ENCODE data around the gene SCARB1. TPM values are rescaled to one million over a fixed set of nuclear protein-coding genes. Genes with fewer than 3 reads are reported as not detected.
A peak's percentile ranks its signal among the peaks of the same experiment; 100 is the strongest.
"Not testable (repeated sequence)": the region's sequence is repeated elsewhere in the genome, so short reads cannot be mapped to it uniquely, and the experiment has no call there.

The SCARB1 gene
- total RNA-seq (2014; rRNA removed; shearing (Covaris generic)) (49.3 and 62.5 TPM in 2 replicates), polyA plus RNA-seq (2016; fragmentation: Nextera tagmentation; extraction: Ambion mirVana) (31.0 TPM in 2 replicates)
- long read RNA-seq, transcript SCARB1-202 (12 exons, 3,329 nt) = major isoform, 8 of 16 reads
- long read RNA-seq, partial matches to known transcripts = 3 of 16 reads
- long read RNA-seq, other reads (novel, unspliced or antisense) = 2 of 16 reads

- Histone ChIP-seq H3K27me3 (ENCODE audit: insufficient read depth) (0 out of 2 replicates have a peak, but pooled peaks cover 3% of the 10 kb centered on the region), H3F3A (replicated peaks; ENCODE audit: low read depth) (0 out of 2 replicates have a peak, but pooled peaks cover 9% of the 10 kb centered on the region), H3K27ac (ENCODE audit: low read depth) (no peak within 1 kb of the TSS), H3K4me3 (peak within 1 kb of the TSS; percentile 88), H3K4me1 (ENCODE audit: insufficient read depth) (peaks cover 24% of the 10 kb centered on the region), H2AFZ (peak within 1 kb of the TSS; percentile 85), H3K79me2 (replicated peaks; ENCODE audit: insufficient read depth) (peaks cover 33% of the 10 kb centered on the region), H3K36me3 (ENCODE audit: insufficient read depth) (0 out of 2 replicates have a peak, but pooled peaks cover 5% of the 10 kb centered on the region), H3K9me2 (ENCODE audit: insufficient read depth) (no peaks in the 10 kb centered on the region), H3K4me2 (peak within 1 kb of the TSS; percentile 93), H4K20me1 (replicated peaks; ENCODE audit: insufficient read depth) (no peaks in the 10 kb centered on the region)
- ATAC-seq = peak; percentile 81
- Mint-ChIP-seq H3K36me3 (ENCODE audit: low read depth) (peaks cover 6% of the 10 kb centered on the region; the same call in 1 of the 3 replicates), H3K27me3 (ENCODE audit: insufficient read depth, low read depth, poor library complexity) (peaks cover 25% of the 10 kb centered on the region), H3K4me1 (peaks cover 24% of the 10 kb centered on the region), H3K4me3 (peak within 1 kb of the TSS; percentile 79), H3K27ac (peak within 1 kb of the TSS; percentile 83), H3K9me3 (peaks cover 5% of the 10 kb centered on the region; the same call in 2 of the 3 replicates)
- peak; percentile 86 for DNase-seq (ENCODE audit: low spot score)
- TF ChIP-seq, protein P1, sequence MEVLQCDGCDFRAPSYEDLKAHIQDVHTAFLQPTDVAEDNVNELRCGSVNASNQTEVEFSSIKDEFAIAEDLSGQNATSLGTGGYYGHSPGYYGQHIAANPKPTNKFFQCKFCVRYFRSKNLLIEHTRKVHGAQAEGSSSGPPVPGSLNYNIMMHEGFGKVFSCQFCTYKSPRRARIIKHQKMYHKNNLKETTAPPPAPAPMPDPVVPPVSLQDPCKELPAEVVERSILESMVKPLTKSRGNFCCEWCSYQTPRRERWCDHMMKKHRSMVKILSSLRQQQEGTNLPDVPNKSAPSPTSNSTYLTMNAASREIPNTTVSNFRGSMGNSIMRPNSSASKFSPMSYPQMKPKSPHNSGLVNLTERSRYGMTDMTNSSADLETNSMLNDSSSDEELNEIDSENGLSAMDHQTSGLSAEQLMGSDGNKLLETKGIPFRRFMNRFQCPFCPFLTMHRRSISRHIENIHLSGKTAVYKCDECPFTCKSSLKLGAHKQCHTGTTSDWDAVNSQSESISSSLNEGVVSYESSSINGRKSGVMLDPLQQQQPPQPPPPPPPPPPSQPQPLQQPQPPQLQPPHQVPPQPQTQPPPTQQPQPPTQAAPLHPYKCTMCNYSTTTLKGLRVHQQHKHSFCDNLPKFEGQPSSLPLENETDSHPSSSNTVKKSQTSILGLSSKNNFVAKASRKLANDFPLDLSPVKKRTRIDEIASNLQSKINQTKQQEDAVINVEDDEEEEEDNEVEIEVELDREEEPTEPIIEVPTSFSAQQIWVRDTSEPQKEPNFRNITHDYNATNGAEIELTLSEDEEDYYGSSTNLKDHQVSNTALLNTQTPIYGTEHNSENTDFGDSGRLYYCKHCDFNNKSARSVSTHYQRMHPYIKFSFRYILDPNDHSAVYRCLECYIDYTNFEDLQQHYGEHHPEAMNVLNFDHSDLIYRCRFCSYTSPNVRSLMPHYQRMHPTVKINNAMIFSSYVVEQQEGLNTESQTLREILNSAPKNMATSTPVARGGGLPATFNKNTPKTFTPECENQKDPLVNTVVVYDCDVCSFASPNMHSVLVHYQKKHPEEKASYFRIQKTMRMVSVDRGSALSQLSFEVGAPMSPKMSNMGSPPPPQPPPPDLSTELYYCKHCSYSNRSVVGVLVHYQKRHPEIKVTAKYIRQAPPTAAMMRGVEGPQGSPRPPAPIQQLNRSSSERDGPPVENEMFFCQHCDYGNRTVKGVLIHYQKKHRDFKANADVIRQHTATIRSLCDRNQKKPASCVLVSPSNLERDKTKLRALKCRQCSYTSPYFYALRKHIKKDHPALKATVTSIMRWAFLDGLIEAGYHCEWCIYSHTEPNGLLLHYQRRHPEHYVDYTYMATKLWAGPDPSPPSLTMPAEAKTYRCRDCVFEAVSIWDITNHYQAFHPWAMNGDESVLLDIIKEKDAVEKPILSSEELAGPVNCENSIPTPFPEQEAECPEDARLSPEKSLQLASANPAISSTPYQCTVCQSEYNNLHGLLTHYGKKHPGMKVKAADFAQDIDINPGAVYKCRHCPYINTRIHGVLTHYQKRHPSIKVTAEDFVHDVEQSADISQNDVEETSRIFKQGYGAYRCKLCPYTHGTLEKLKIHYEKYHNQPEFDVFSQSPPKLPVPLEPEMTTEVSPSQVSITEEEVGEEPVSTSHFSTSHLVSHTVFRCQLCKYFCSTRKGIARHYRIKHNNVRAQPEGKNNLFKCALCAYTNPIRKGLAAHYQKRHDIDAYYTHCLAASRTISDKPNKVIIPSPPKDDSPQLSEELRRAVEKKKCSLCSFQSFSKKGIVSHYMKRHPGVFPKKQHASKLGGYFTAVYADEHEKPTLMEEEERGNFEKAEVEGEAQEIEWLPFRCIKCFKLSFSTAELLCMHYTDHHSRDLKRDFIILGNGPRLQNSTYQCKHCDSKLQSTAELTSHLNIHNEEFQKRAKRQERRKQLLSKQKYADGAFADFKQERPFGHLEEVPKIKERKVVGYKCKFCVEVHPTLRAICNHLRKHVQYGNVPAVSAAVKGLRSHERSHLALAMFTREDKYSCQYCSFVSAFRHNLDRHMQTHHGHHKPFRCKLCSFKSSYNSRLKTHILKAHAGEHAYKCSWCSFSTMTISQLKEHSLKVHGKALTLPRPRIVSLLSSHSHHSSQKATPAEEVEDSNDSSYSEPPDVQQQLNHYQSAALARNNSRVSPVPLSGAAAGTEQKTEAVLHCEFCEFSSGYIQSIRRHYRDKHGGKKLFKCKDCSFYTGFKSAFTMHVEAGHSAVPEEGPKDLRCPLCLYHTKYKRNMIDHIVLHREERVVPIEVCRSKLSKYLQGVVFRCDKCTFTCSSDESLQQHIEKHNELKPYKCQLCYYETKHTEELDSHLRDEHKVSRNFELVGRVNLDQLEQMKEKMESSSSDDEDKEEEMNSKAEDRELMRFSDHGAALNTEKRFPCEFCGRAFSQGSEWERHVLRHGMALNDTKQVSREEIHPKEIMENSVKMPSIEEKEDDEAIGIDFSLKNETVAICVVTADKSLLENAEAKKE (CRISPR knock-in tag; IDR thresholded peaks at IDR 0.05) = no peak
- peak; percentile 81 for TF ChIP-seq POLR2AphosphoS5 (IDR thresholded peaks at IDR 0.05; ENCODE audit: low read depth)
Observed at GRCh38 chr12:124863416-124864325, at the start of gene SCARB1. SCARB1 (minus strand) TSS chr12:124863864; CDS start chr12:124863720, 144 bp downstream.

GRCh38 chr12:124912529-124913287 lies 49.0 kb upstream of the SCARB1 start:
- H3K79me2 ChIP-seq (replicated peaks; ENCODE audit: insufficient read depth) = peaks cover 28% of the 10 kb centered on the region
- H4K20me1 ChIP-seq (replicated peaks; ENCODE audit: insufficient read depth) = peaks cover 15% of the 10 kb centered on the region
- H3K4me1 Mint-ChIP-seq = peaks cover 44% of the 10 kb centered on the region
- not testable (repeated sequence) for H2AFZ ChIP-seq; H3K27ac Mint-ChIP-seq; H3K9me2 ChIP-seq (ENCODE audit: insufficient read depth); H3K36me3 ChIP-seq (ENCODE audit: insufficient read depth); ATAC-seq; H3K4me2 ChIP-seq; H3K27me3 ChIP-seq (ENCODE audit: insufficient read depth); H3K27ac ChIP-seq (ENCODE audit: low read depth); DNase-seq (ENCODE audit: low spot score)
- peak overlapping the region; percentile 95 for H3K4me3 ChIP-seq
- H3K4me1 ChIP-seq (ENCODE audit: insufficient read depth) = peaks cover 22% of the 10 kb centered on the region
- peak overlapping the region; percentile 97 for H3K4me3 Mint-ChIP-seq
- peaks cover 31% of the 10 kb centered on the region for H3K27me3 Mint-ChIP-seq (ENCODE audit: insufficient read depth, low read depth, poor library complexity)
- H3K9me3 Mint-ChIP-seq = peaks cover 18% of the 10 kb centered on the region
- peaks cover 43% of the 10 kb centered on the region for H3K36me3 Mint-ChIP-seq (ENCODE audit: low read depth)
- H3F3A ChIP-seq (replicated peaks; ENCODE audit: low read depth) = peaks cover 21% of the 10 kb centered on the region

DNA sequence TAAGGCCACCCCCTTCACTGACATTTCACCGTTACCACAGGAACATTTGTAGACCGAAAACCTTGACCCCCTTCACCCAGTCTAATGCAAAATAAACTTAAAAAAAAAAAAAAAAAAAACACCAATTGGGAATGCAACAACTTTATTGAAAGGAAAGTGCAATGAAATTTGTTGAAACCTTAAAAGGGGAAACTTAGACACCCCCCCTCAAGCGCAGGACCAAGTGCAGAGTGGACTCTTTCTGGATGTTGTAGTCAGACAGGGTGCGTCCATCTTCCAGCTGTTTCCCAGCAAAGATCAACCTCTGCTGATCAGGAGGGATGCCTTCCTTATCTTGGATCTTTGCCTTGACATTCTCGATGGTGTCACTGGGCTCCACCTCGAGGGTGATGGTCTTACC lies 47.9 kb upstream of the SCARB1 start:
- Histone ChIP-seq H3F3A (replicated peaks; ENCODE audit: low read depth) (peaks cover 21% of the 10 kb centered on the region), H4K20me1 (replicated peaks; ENCODE audit: insufficient read depth) (peaks cover 15% of the 10 kb centered on the region), H3K79me2 (replicated peaks; ENCODE audit: insufficient read depth) (peaks cover 28% of the 10 kb centered on the region), H3K4me1 (ENCODE audit: insufficient read depth) (peaks cover 18% of the 10 kb centered on the region)
- not testable (repeated sequence) for ATAC-seq; H2AFZ ChIP-seq; H3K36me3 ChIP-seq (ENCODE audit: insufficient read depth); H3K27ac ChIP-seq (ENCODE audit: low read depth); H3K4me2 ChIP-seq; H3K9me2 ChIP-seq (ENCODE audit: insufficient read depth); H3K4me3 ChIP-seq; H3K27me3 ChIP-seq (ENCODE audit: insufficient read depth); H3K27ac Mint-ChIP-seq; DNase-seq (ENCODE audit: low spot score)
- H3K9me3 Mint-ChIP-seq = peaks cover 18% of the 10 kb centered on the region
- peak overlapping the region; percentile 55 for H3K4me3 Mint-ChIP-seq
- H3K4me1 Mint-ChIP-seq = peaks cover 37% of the 10 kb centered on the region
- H3K27me3 Mint-ChIP-seq (ENCODE audit: insufficient read depth, low read depth, poor library complexity) = peaks cover 31% of the 10 kb centered on the region
- H3K36me3 Mint-ChIP-seq (ENCODE audit: low read depth) = peaks cover 43% of the 10 kb centered on the region

All from GM23338 (cell line).